ENCODE measurements around the gene CAV1. TPM values are rescaled to one million over a fixed set of nuclear protein-coding genes. Genes with fewer than 3 reads are reported as not detected.
A peak's percentile ranks its signal among the peaks of the same experiment; 100 is the strongest.

CAV1 gene
- total and polyA plus RNA-seq, 2 of the 4 experiments (the other 2 are of a cell fraction) = 1,592 to 1,808 TPM

- Histone ChIP-seq H2BK5ac (ENCODE audit: low read depth, low read length, poor library complexity, severe bottlenecking) (no peak overlapping the region), H3K18ac (ENCODE audit: low read depth, low read length) (no peak overlapping the region), H2BK15ac (ENCODE audit: low read depth, low read length) (peak overlapping the region; percentile 23; the same call in 1 of the 3 replicates), H3K27ac (ENCODE audit: insufficient read depth, low read length) (no peak overlapping the region), H4K8ac (ENCODE audit: low read depth in 2 of 2, low read length in 2 of 2) (no peak overlapping the region), H4K5ac (ENCODE audit: low read depth, low read length) (no peak overlapping the region), H3K14ac (replicated peaks; ENCODE audit: low read depth, low read length) (peak overlapping the region; percentile 44; the same call in 1 of the 2 replicates), H3K56ac (ENCODE audit: extremely low read depth, insufficient read depth, low read length) (no peak overlapping the region), H3K4ac (ENCODE audit: low read depth, low read length) (peak overlapping the region; percentile 24; the same call in 1 of the 2 replicates), H3K9me1 (ENCODE audit: insufficient read depth, low read length) (peaks cover 7% of the 10 kb centered on the region; the same call in 1 of the 2 replicates), H3K23ac (ENCODE audit: low read depth, low read length) (no peak overlapping the region), H3K4me3 (ENCODE audit: insufficient read depth, low read depth, low read length) (no peak overlapping the region), H2BK20ac (ENCODE audit: low read depth, low read length) (no peak overlapping the region), H3K4me2 (ENCODE audit: low read depth, low read length) (no peak overlapping the region), H2BK120ac (ENCODE audit: low read depth, low read length) (no peak overlapping the region), H3K36me3 (ENCODE audit: control insufficient read depth, insufficient read depth, low read length) (no peaks in the 10 kb centered on the region), H3K9ac (ENCODE audit: low read depth, low read length) (no peak overlapping the region), H4K91ac (ENCODE audit: insufficient read depth, low read depth, low read length) (no peak overlapping the region), H2AK5ac (ENCODE audit: low read depth, low read length) (peak overlapping the region; percentile 85), H3K27me3 (ENCODE audit: control insufficient read depth, insufficient read depth, low read length) (no peaks in the 10 kb centered on the region), H3K4me1 (ENCODE audit: control insufficient read depth, insufficient read depth, low read length) (peaks cover 7% of the 10 kb centered on the region), H2AFZ (replicated peaks; ENCODE audit: low read length, poor library complexity) (no peak overlapping the region), H3K79me1 (ENCODE audit: low read depth in 1 of 2, low read length in 2 of 2) (peaks cover 0 to 11% of the 10 kb centered on the region in 2 experiments; a peak in 2 of 4 replicates), H3K9me3 (ENCODE audit: control insufficient read depth, insufficient read depth, low read length) (no peaks in the 10 kb centered on the region), H4K20me1 (ENCODE audit: insufficient read depth, low read length) (no peaks in the 10 kb centered on the region), H2AK9ac (replicated peaks; ENCODE audit: low read depth, low read length, poor library complexity) (no peak overlapping the region)
- DNase-seq (no peak), ATAC-seq (ENCODE audit: low read depth) (no peak)
- TF ChIP-seq RFX5 (IDR thresholded peaks at IDR 0.05; ENCODE audit: low read depth, low read length) = no peak
- TF ChIP-seq FOS (IDR thresholded peaks at IDR 0.05; ENCODE audit: low read depth, low read length) = no peak
- no peak for TF ChIP-seq RCOR1 (IDR thresholded peaks at IDR 0.05; ENCODE audit: insufficient replicate concordance, low read length)
- TF ChIP-seq RAD21 (IDR thresholded peaks at IDR 0.05; ENCODE audit: low read length) = no peak
- TF ChIP-seq, protein P1, sequence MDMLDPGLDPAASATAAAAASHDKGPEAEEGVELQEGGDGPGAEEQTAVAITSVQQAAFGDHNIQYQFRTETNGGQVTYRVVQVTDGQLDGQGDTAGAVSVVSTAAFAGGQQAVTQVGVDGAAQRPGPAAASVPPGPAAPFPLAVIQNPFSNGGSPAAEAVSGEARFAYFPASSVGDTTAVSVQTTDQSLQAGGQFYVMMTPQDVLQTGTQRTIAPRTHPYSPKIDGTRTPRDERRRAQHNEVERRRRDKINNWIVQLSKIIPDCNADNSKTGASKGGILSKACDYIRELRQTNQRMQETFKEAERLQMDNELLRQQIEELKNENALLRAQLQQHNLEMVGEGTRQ (IDR thresholded peaks at IDR 0.05; ENCODE audit: low read depth, low read length) = no peak
- TF ChIP-seq, protein P2, sequence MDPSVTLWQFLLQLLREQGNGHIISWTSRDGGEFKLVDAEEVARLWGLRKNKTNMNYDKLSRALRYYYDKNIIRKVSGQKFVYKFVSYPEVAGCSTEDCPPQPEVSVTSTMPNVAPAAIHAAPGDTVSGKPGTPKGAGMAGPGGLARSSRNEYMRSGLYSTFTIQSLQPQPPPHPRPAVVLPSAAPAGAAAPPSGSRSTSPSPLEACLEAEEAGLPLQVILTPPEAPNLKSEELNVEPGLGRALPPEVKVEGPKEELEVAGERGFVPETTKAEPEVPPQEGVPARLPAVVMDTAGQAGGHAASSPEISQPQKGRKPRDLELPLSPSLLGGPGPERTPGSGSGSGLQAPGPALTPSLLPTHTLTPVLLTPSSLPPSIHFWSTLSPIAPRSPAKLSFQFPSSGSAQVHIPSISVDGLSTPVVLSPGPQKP (IDR thresholded peaks at IDR 0.05; ENCODE audit: borderline replicate concordance, low read depth, low read length) = no peak
- TF ChIP-seq, protein P3, sequence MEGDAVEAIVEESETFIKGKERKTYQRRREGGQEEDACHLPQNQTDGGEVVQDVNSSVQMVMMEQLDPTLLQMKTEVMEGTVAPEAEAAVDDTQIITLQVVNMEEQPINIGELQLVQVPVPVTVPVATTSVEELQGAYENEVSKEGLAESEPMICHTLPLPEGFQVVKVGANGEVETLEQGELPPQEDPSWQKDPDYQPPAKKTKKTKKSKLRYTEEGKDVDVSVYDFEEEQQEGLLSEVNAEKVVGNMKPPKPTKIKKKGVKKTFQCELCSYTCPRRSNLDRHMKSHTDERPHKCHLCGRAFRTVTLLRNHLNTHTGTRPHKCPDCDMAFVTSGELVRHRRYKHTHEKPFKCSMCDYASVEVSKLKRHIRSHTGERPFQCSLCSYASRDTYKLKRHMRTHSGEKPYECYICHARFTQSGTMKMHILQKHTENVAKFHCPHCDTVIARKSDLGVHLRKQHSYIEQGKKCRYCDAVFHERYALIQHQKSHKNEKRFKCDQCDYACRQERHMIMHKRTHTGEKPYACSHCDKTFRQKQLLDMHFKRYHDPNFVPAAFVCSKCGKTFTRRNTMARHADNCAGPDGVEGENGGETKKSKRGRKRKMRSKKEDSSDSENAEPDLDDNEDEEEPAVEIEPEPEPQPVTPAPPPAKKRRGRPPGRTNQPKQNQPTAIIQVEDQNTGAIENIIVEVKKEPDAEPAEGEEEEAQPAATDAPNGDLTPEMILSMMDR (conservative IDR thresholded peaks at IDR 0.05; ENCODE audit: low read depth, low read length) = no peak
- TF ChIP-seq MAZ (IDR thresholded peaks at IDR 0.05; ENCODE audit: borderline replicate concordance, low read depth, low read length) = no peak
- TF ChIP-seq CEBPB (IDR thresholded peaks at IDR 0.05; ENCODE audit: low read depth, low read length) = no peak
- no peak for TF ChIP-seq CHD1 (IDR thresholded peaks at IDR 0.05; ENCODE audit: low read depth, low read length)
- TF ChIP-seq MXI1 (IDR thresholded peaks at IDR 0.05; ENCODE audit: borderline replicate concordance, low read depth, low read length) = no peak
- no peak for TF ChIP-seq SMC3 (IDR thresholded peaks at IDR 0.05; ENCODE audit: low read depth, low read length)
- TF ChIP-seq BHLHE40 (IDR thresholded peaks at IDR 0.05; ENCODE audit: low read depth, low read length) = no peak
- no TSS peak for BruUV-seq (replicated peaks)
- dilution Hi-C loops (cut with HindIII; ENCODE audit: low sequenced_read_pairs, unreplicated experiment) = loop anchor here (25.0 kb wide), 1 partner anchor 257 kb away; no protein-coding TSS in a partner anchor
- CTCF ChIA-PET = no interaction called here
- intact Hi-C loops (cut with micrococcal nuclease) = no loop called here
- in situ Hi-C loops (cut with MboI; ENCODE audit: low sequenced_read_pairs) = no loop called here
- POLR2A ChIA-PET (ENCODE audit: unreplicated experiment) = no interaction called here
Observed at GRCh38 chr7:116518961-116519360, 5.9 kb upstream of the CAV1 start.
